CD4-positive, alpha-beta memory T cell (primary cell): ENCODE results near the gene ZEB2. TPM values are rescaled to one million over a fixed set of nuclear protein-coding genes. Genes with fewer than 3 reads are reported as not detected.

ENCODE experiments used
- CTCF ChIA-PET: fragments of 350-600 bp; sonication (Branson Sonifier 250); formaldehyde crosslinking; loops from one replicate; lab custom pipeline; 2021; ENCODE audit warnings: inconsistent platforms; ENCODE audit not compliant: partially characterized antibody; lab: Charles Lee
- POLR2A ChIA-PET: fragments of 350-600 bp; sonication (Branson Sonifier 250); formaldehyde crosslinking; loops from one replicate; lab custom pipeline; 2021; ENCODE audit not compliant: partially characterized antibody; lab: Charles Lee
- DNase-seq, 5 donors: peaks; one replicate each; pipeline versions ENCODE4 v3.0.0 to v3.0.0-alpha.2; 2020 to 2022; ENCODE audit warnings: mixed read lengths in 1 of 5
- H3K27ac ChIP-seq: one replicate; pipeline ENCODE4 v1.7.0; 2013; ENCODE audit warnings: low read depth, low read length
- H3K27me3 ChIP-seq: 2 replicates; pipeline ENCODE4 v1.7.0; 2013; ENCODE audit warnings: mild to moderate bottlenecking, low read length, moderate library complexity; ENCODE audit not compliant: insufficient read depth
- H3K36me3 ChIP-seq: 2 replicates; pipeline ENCODE4 v1.7.0; 2013; ENCODE audit warnings: mild to moderate bottlenecking, low read length, moderate library complexity; ENCODE audit not compliant: insufficient read depth
- H3K4me1 ChIP-seq: 2 replicates; pipeline ENCODE4 v1.7.0; 2013; ENCODE audit warnings: mild to moderate bottlenecking, low read length, moderate library complexity; ENCODE audit not compliant: insufficient read depth
- H3K4me3 ChIP-seq, 2 donors: one replicate each; pipeline ENCODE4 v1.7.0; 2013; ENCODE audit warnings: low read length in 2 of 2, mild to moderate bottlenecking in 1 of 2
- H3K9me3 ChIP-seq, 2 donors: one replicate each; pipeline ENCODE4 v1.7.0; 2013; ENCODE audit warnings: low read length in 2 of 2, control low read depth in 1 of 2; ENCODE audit not compliant: control insufficient read depth in 1 of 2
- H3K27ac Mint-ChIP-seq, 7 donors: one replicate each; pipeline ENCODE4 v1.8.0; 2020 to 2021; ENCODE audit warnings: mixed read lengths in 7 of 7, mild to moderate bottlenecking in 6 of 7, inconsistent platforms in 3 of 7, moderate library complexity in 3 of 7
- H3K27me3 Mint-ChIP-seq, 2 donors: one replicate each; pipeline ENCODE4 v1.8.0; 2020 to 2021; ENCODE audit warnings: mixed read lengths in 2 of 2
- H3K36me3 Mint-ChIP-seq, 2 donors: one replicate each; pipeline ENCODE4 v1.8.0; 2020 to 2021; ENCODE audit warnings: mixed read lengths in 2 of 2, inconsistent platforms in 1 of 2, mild to moderate bottlenecking in 1 of 2
- H3K4me1 Mint-ChIP-seq, 4 donors: one replicate each; pipeline ENCODE4 v1.8.0; 2020 to 2021; ENCODE audit warnings: mixed read lengths in 4 of 4, mild to moderate bottlenecking in 1 of 4
- H3K4me3 Mint-ChIP-seq, 8 donors: one replicate each; pipeline ENCODE4 v1.8.0; 2020 to 2021; ENCODE audit warnings: mixed read lengths in 8 of 8, mild to moderate bottlenecking in 7 of 8, moderate library complexity in 6 of 8, inconsistent platforms in 3 of 8
- H3K9me3 Mint-ChIP-seq, 8 donors: one replicate each; pipeline ENCODE4 v1.8.0; 2020 to 2021; ENCODE audit warnings: mixed read lengths in 8 of 8, mild to moderate bottlenecking in 5 of 8, inconsistent platforms in 3 of 8, moderate library complexity in 1 of 8
- intact Hi-C: fragments of 100-400 bp; cut with micrococcal nuclease; formaldehyde crosslinking; loops from one replicate; pipeline ENCODE4 v1.15.1; 2023
- polyA plus RNA-seq, 2 donors: library from polyadenylated mRNA; unstranded; fragments of 300-500 nt; fragmentation: Illumina TruSeq; gene quantifications; one replicate each; pipeline ENCODE4 v1.2.3, GENCODE V29; 2021
- total RNA-seq, 2 experiments: library from RNA; stranded (reverse); gene quantifications; one replicate each; pipeline ENCODE4 v1.2.3, GENCODE V29; 2021

The ZEB2 gene
- total and polyA plus RNA-seq, 4 experiments from 2014 or later = 0.83 to 5.2 (median 2.6) TPM

- no peak for DNase-seq
- Mint-ChIP-seq H3K36me3 (no peaks in the 10 kb centered on the region), H3K4me1 (peaks cover 11 to 17% (median 13%) of the 10 kb centered on the region in 4 donors), H3K27ac (no peak overlapping the region), H3K4me3 (no peak overlapping the region), H3K9me3 (no peaks in the 10 kb centered on the region), H3K27me3 (peaks cover 9% of the 10 kb centered on the region in 2 donors)
- no peaks in the 10 kb centered on the region for H3K27me3 ChIP-seq
- no peaks in the 10 kb centered on the region for H3K36me3 ChIP-seq
- ChIA-PET POLR2A (no interaction called here), CTCF (interaction anchor here (1.2 kb wide), 1 partner anchor 12 kb away, joined by 3 read pairs; no protein-coding TSS in a partner anchor)
- no peak overlapping the region for H3K4me3 ChIP-seq
- no peak overlapping the region for H3K27ac ChIP-seq
- no peaks in the 10 kb centered on the region for H3K9me3 ChIP-seq
- intact Hi-C loops = no loop called here
- peaks cover 9% of the 10 kb centered on the region for H3K4me1 ChIP-seq
These were observed 136.3 kb downstream of the ZEB2 start for GRCh38 chr2:144383571-144384100.

DNA sequence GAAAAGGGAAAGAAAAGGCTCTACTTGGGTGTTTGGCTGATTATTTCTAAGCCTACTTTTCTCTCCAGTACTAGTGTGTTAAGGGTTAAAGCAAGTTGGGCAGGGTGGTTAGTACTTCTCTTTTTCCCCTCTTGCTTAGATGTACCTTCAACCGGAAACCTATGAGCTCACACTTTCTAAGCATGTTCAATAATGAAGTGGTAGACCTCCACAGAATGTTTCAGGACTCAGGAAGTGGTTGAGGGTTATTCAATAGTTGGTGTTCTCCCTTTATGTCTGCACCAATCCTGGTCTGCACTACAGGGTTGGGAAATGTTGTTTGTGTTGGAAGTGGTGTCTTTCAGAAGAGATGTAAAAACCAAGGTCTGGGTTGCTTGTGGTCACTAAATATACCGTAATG lies 137.1 kb downstream of the ZEB2 start:
- Mint-ChIP-seq H3K27ac (no peak overlapping the region), H3K27me3 (peaks cover 9% of the 10 kb centered on the region in 2 donors), H3K9me3 (no peaks in the 10 kb centered on the region), H3K36me3 (no peaks in the 10 kb centered on the region), H3K4me3 (peak overlapping the region in 3 of 8 donors; percentile 3 to 17 (median 13)), H3K4me1 (peaks cover 11 to 17% (median 13%) of the 10 kb centered on the region in 4 donors)
- Histone ChIP-seq H3K27ac (no peak overlapping the region), H3K4me3 (no peak overlapping the region), H3K27me3 (no peaks in the 10 kb centered on the region), H3K9me3 (no peaks in the 10 kb centered on the region), H3K4me1 (peaks cover 9% of the 10 kb centered on the region), H3K36me3 (no peaks in the 10 kb centered on the region)
- ChIA-PET POLR2A (interaction anchor here (0.6 kb wide), 1 partner anchor 52 kb away, joined by 3 read pairs; no protein-coding TSS in a partner anchor), CTCF (interaction anchor here (1.2 kb wide), 1 partner anchor 13 kb away, joined by 3 read pairs; no protein-coding TSS in a partner anchor)
- intact Hi-C loops = no loop called here
- peak; percentile 27 to 53 (median 42) for DNase-seq

- H3K27ac Mint-ChIP-seq = no peak overlapping the region
- POLR2A ChIA-PET = no interaction called here
These were observed 138.2 kb downstream of the ZEB2 start for GRCh38 chr2:144381716-144382115.

DNA sequence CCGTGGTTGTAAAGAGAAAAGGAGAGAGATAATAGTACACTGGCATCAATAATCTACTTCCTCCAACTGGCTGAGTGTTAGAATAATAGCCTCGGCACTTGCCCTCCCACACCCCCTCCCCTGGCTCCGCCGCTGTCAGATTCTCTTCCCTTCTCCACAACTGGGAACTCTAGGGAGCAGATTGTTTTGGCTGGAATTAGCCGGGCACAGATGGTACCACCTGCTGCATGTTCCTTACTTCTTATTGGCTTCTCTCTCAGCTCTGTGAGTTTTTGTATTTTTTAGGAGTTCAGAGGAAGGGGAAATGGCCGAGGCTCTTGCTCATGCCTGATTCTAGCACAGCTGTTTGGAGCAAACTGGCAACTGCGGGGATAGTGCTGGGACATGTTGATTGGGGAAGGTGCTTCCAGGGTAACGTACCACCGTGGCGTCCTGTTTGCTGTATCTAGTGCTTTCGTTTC lies 140.0 kb downstream of the ZEB2 start:
- no peaks in the 10 kb centered on the region for H3K27me3 ChIP-seq
- DNase-seq = peak in 1 of 5 donors; percentile 17
- peaks cover 10 to 13% of the 10 kb centered on the region in 2 donors for H3K27me3 Mint-ChIP-seq
- CTCF ChIA-PET = no interaction called here
- no peak overlapping the region for H3K27ac Mint-ChIP-seq
- no peaks in the 10 kb centered on the region for H3K36me3 ChIP-seq
- H3K9me3 ChIP-seq = no peaks in the 10 kb centered on the region
- no peak overlapping the region for H3K27ac ChIP-seq
- intact Hi-C loops = no loop called here
- H3K9me3 Mint-ChIP-seq = peaks cover 0 to 2% (median 0%) of the 10 kb centered on the region in 8 donors
- H3K4me3 Mint-ChIP-seq = no peak overlapping the region
- POLR2A ChIA-PET = no interaction called here
- H3K4me3 ChIP-seq = no peak overlapping the region
- no peaks in the 10 kb centered on the region for H3K36me3 Mint-ChIP-seq
- peaks cover 9% of the 10 kb centered on the region for H3K4me1 ChIP-seq
- peaks cover 11 to 17% (median 13%) of the 10 kb centered on the region in 4 donors for H3K4me1 Mint-ChIP-seq

More at GRCh38 chr2:144381716-144382115, 138.2 kb downstream of the ZEB2 start:
- Histone ChIP-seq H3K27me3 (no peaks in the 10 kb centered on the region), H3K27ac (no peak overlapping the region), H3K36me3 (no peaks in the 10 kb centered on the region), H3K4me1 (peaks cover 9% of the 10 kb centered on the region), H3K9me3 (no peaks in the 10 kb centered on the region), H3K4me3 (no peak overlapping the region)
- intact Hi-C loops = no loop called here
- CTCF ChIA-PET = no interaction called here
- Mint-ChIP-seq H3K9me3 (no peaks in the 10 kb centered on the region), H3K4me1 (peaks cover 11 to 17% (median 13%) of the 10 kb centered on the region in 4 donors), H3K27me3 (peaks cover 9 to 11% of the 10 kb centered on the region in 2 donors), H3K4me3 (no peak overlapping the region), H3K36me3 (no peaks in the 10 kb centered on the region)
- DNase-seq = no peak

- H3K27me3 Mint-ChIP-seq = peaks cover 11 to 18% of the 10 kb centered on the region in 2 donors
- peaks cover 0 to 2% (median 0%) of the 10 kb centered on the region in 8 donors for H3K9me3 Mint-ChIP-seq
- ChIA-PET CTCF (no interaction called here), POLR2A (no interaction called here)
- H3K27ac Mint-ChIP-seq = no peak overlapping the region
- intact Hi-C loops = no loop called here
- no peaks in the 10 kb centered on the region for H3K27me3 ChIP-seq
- no peak overlapping the region for H3K27ac ChIP-seq
- no peak for DNase-seq
- no peaks in the 10 kb centered on the region for H3K36me3 ChIP-seq
- peaks cover 9% of the 10 kb centered on the region for H3K4me1 ChIP-seq
- H3K9me3 ChIP-seq = no peaks in the 10 kb centered on the region
- no peak overlapping the region for H3K4me3 ChIP-seq
- peaks cover 9 to 15% (median 13%) of the 10 kb centered on the region in 4 donors for H3K4me1 Mint-ChIP-seq
- no peak overlapping the region for H3K4me3 Mint-ChIP-seq
- no peaks in the 10 kb centered on the region for H3K36me3 Mint-ChIP-seq
These were observed 141.4 kb downstream of the ZEB2 start for GRCh38 chr2:144378551-144378950.

GRCh38 chr2:144377914-144378313 lies 142.0 kb downstream of the ZEB2 start:
- Histone ChIP-seq H3K4me3 (no peak overlapping the region), H3K4me1 (peaks cover 6% of the 10 kb centered on the region), H3K27ac (no peak overlapping the region), H3K9me3 (no peaks in the 10 kb centered on the region), H3K27me3 (no peaks in the 10 kb centered on the region), H3K36me3 (no peaks in the 10 kb centered on the region)
- Mint-ChIP-seq H3K27me3 (peaks cover 11 to 18% of the 10 kb centered on the region in 2 donors), H3K36me3 (no peaks in the 10 kb centered on the region), H3K4me1 (peaks cover 7 to 12% (median 10%) of the 10 kb centered on the region in 4 donors), H3K4me3 (no peak overlapping the region), H3K27ac (no peak overlapping the region), H3K9me3 (peaks cover 0 to 2% (median 0%) of the 10 kb centered on the region in 8 donors)
- no peak for DNase-seq
- ChIA-PET CTCF (no interaction called here), POLR2A (no interaction called here)
- intact Hi-C loops = no loop called here

GRCh38 chr2:144376926-144377325 lies 143.0 kb downstream of the ZEB2 start:
- Mint-ChIP-seq H3K27me3 (peaks cover 11 to 16% of the 10 kb centered on the region in 2 donors), H3K36me3 (no peaks in the 10 kb centered on the region), H3K4me1 (peaks cover under 1 to 2% (median under 1%) of the 10 kb centered on the region in 4 donors), H3K27ac (no peak overlapping the region), H3K4me3 (no peak overlapping the region), H3K9me3 (peaks cover 0 to 2% (median 0%) of the 10 kb centered on the region in 8 donors)
- Histone ChIP-seq H3K9me3 (no peaks in the 10 kb centered on the region), H3K36me3 (no peaks in the 10 kb centered on the region), H3K4me1 (no peaks in the 10 kb centered on the region), H3K27me3 (no peaks in the 10 kb centered on the region), H3K27ac (no peak overlapping the region), H3K4me3 (no peak overlapping the region)
- CTCF ChIA-PET = no interaction called here
- POLR2A ChIA-PET = no interaction called here
- intact Hi-C loops = no loop called here
- no peak for DNase-seq
